HEK293T (cell line): ENCODE measurements around the gene SFT2D3.

Experiments used
- ARNT ChIP-seq: fragments of 450-650 bp; IDR thresholded peaks from 2 replicates; pipeline ENCODE4 v1.6.1; 2017; ENCODE audit warnings: mild to moderate bottlenecking
- BHLHE40 ChIP-seq: fragments of 450-650 bp; IDR thresholded peaks from 2 replicates; pipeline ENCODE4 v1.6.1; 2016; ENCODE audit warnings: mild to moderate bottlenecking, moderate library complexity, borderline replicate concordance
- ELF4 ChIP-seq: fragments of 450-650 bp; IDR thresholded peaks from 2 replicates; pipeline ENCODE4 v1.6.1; 2017; ENCODE audit warnings: antibody characterized with exemption
- FOXA1 ChIP-seq: fragments of 450-650 bp; IDR thresholded peaks from 2 replicates; pipeline ENCODE4 v1.6.1; 2016; ENCODE audit warnings: mild to moderate bottlenecking
- FOXK2 ChIP-seq: fragments of 450-650 bp; IDR thresholded peaks from 2 replicates; pipeline ENCODE4 v1.6.1; 2016; ENCODE audit warnings: mild to moderate bottlenecking
- FOXM1 ChIP-seq: fragments of 450-650 bp; IDR thresholded peaks from 2 replicates; pipeline ENCODE4 v1.6.1; 2017; ENCODE audit warnings: mild to moderate bottlenecking, borderline replicate concordance
- L3MBTL2 ChIP-seq: fragments of 450-650 bp; conservative IDR thresholded peaks from 2 replicates; pipeline ENCODE4 v1.6.1; 2016; ENCODE audit warnings: mild to moderate bottlenecking
- SP1 ChIP-seq: fragments of 450-650 bp; IDR thresholded peaks from 2 replicates; pipeline ENCODE4 v1.6.1; 2017
- SUZ12 ChIP-seq: fragments of 450-650 bp; IDR thresholded peaks from 2 replicates; pipeline ENCODE4 v1.6.1; 2016; ENCODE audit warnings: mild to moderate bottlenecking
- TARDBP ChIP-seq: fragments of 450-650 bp; IDR thresholded peaks from 2 replicates; pipeline ENCODE4 v1.6.1; 2016
- TF ChIP-seq, protein P1 (sequence below): fragments of 450-650 bp; IDR thresholded peaks from 2 replicates; pipeline ENCODE4 v1.6.1; 2016

- TF ChIP-seq TARDBP = no peak
- no peak for TF ChIP-seq ELF4
- TF ChIP-seq FOXA1 = no peak
- TF ChIP-seq FOXK2 = no peak
- no peak for TF ChIP-seq SUZ12
- no peak for TF ChIP-seq SP1
- no peak for TF ChIP-seq BHLHE40
- TF ChIP-seq, protein P1, sequence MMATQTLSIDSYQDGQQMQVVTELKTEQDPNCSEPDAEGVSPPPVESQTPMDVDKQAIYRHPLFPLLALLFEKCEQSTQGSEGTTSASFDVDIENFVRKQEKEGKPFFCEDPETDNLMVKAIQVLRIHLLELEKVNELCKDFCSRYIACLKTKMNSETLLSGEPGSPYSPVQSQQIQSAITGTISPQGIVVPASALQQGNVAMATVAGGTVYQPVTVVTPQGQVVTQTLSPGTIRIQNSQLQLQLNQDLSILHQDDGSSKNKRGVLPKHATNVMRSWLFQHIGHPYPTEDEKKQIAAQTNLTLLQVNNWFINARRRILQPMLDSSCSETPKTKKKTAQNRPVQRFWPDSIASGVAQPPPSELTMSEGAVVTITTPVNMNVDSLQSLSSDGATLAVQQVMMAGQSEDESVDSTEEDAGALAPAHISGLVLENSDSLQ = no peak
- TF ChIP-seq FOXM1 = no peak
- TF ChIP-seq ARNT = no peak
- TF ChIP-seq L3MBTL2 = no peak
Measured at GRCh38 chr2:127662937-127663565, 38.2 kb upstream of the SFT2D3 start.
